H9 (cell line): ENCODE data around the gene NBPF11. TPM values are rescaled to one million over a fixed set of nuclear protein-coding genes. Genes with fewer than 3 reads are reported as not detected.

Experiments
- DNase-seq: peaks from one replicate; pipeline ENCODE4 v3.0.0-alpha.2; 2017
- H2AFZ ChIP-seq: one replicate; pipeline ENCODE4 v1.6.1; 2013; ENCODE audit warnings: mild to moderate bottlenecking, low read length, control low read depth, moderate library complexity
- H2AK5ac ChIP-seq: 2 replicates; pipeline ENCODE4 v1.6.1; 2013; ENCODE audit warnings: low read length, control low read depth, mixed read lengths; ENCODE audit not compliant: insufficient read length
- H2BK120ac ChIP-seq: one replicate; pipeline ENCODE4 v1.6.1; 2013; ENCODE audit warnings: low read depth, mild to moderate bottlenecking, low read length, control low read depth, inconsistent platforms; ENCODE audit not compliant: poor library complexity, severe bottlenecking
- H2BK12ac ChIP-seq: 2 replicates; pipeline ENCODE4 v1.6.1; 2013; ENCODE audit warnings: low read length, control low read depth, mixed read lengths, low read depth; ENCODE audit not compliant: insufficient read length
- H2BK15ac ChIP-seq: 2 replicates; pipeline ENCODE4 v1.6.1; 2013; ENCODE audit warnings: low read depth, low read length, control low read depth
- H2BK20ac ChIP-seq: one replicate; pipeline ENCODE4 v1.6.1; 2013; ENCODE audit warnings: low read depth, mild to moderate bottlenecking, low read length, control low read depth, inconsistent platforms; ENCODE audit not compliant: poor library complexity, severe bottlenecking
- H2BK5ac ChIP-seq: 2 replicates; pipeline ENCODE4 v1.6.1; 2013; ENCODE audit warnings: low read length, control low read depth, mixed read lengths; ENCODE audit not compliant: insufficient read length
- H3K14ac ChIP-seq: 2 replicates; pipeline ENCODE4 v1.6.1; 2013; ENCODE audit warnings: low read length, control low read depth; ENCODE audit not compliant: insufficient read depth
- H3K18ac ChIP-seq: 2 replicates; pipeline ENCODE4 v1.6.1; 2013; ENCODE audit warnings: low read depth, mild to moderate bottlenecking, mixed read lengths, low read length, control low read depth; ENCODE audit not compliant: insufficient read length
- H3K23ac ChIP-seq: 2 replicates; pipeline ENCODE4 v1.6.1; 2013; ENCODE audit warnings: low read length, control low read depth, mixed read lengths, low read depth; ENCODE audit not compliant: insufficient read length
- H3K23me2 ChIP-seq: 2 replicates; pipeline ENCODE4 v1.6.1; 2013; ENCODE audit warnings: low read depth, mild to moderate bottlenecking, mixed read lengths, low read length, control low read depth; ENCODE audit not compliant: insufficient read length, poor library complexity, severe bottlenecking
- H3K27ac ChIP-seq: 2 replicates; pipeline ENCODE4 v1.5.1; 2013; ENCODE audit warnings: low read length, control low read depth, mixed read lengths, low read depth; ENCODE audit not compliant: insufficient read length
- H3K27me3 ChIP-seq: 2 replicates; pipeline ENCODE4 v1.6.1; 2013; ENCODE audit warnings: low read length, control low read depth, inconsistent platforms; ENCODE audit not compliant: insufficient read depth
- H3K4ac ChIP-seq: 2 replicates; pipeline ENCODE4 v1.6.1; 2013; ENCODE audit warnings: low read depth, mild to moderate bottlenecking, control low read depth, inconsistent platforms, low read length, moderate library complexity
- H3K4me1 ChIP-seq: 2 replicates; pipeline ENCODE4 v1.6.1; 2013; ENCODE audit warnings: low read length, control low read depth, inconsistent platforms; ENCODE audit not compliant: insufficient read depth
- H3K4me2 ChIP-seq: 2 replicates; pipeline ENCODE4 v1.6.1; 2013; ENCODE audit warnings: low read length, control low read depth, mixed read lengths; ENCODE audit not compliant: insufficient read length, insufficient read depth
- H3K56ac ChIP-seq: 2 replicates; pipeline ENCODE4 v1.6.1; 2013; ENCODE audit warnings: low read depth, mild to moderate bottlenecking, mixed read lengths, low read length, control low read depth; ENCODE audit not compliant: insufficient read length
- H3K79me1 ChIP-seq: 2 replicates; pipeline ENCODE4 v1.6.1; 2013; ENCODE audit warnings: low read depth, mild to moderate bottlenecking, moderate library complexity, low read length, control low read depth, inconsistent platforms; ENCODE audit not compliant: insufficient read depth, poor library complexity, severe bottlenecking
- H3K79me2 ChIP-seq: 2 replicates; pipeline ENCODE4 v1.6.1; 2013; ENCODE audit warnings: low read length, control low read depth, inconsistent platforms; ENCODE audit not compliant: insufficient read depth
- H3K9ac ChIP-seq: 2 replicates; pipeline ENCODE4 v1.6.1; 2013; ENCODE audit warnings: low read length, control low read depth, mixed read lengths; ENCODE audit not compliant: insufficient read length; ENCODE audit errors: extremely low read depth
- H3K9me3 ChIP-seq: one replicate; pipeline ENCODE4 v1.6.1; 2013; ENCODE audit warnings: low read depth, low read length, inconsistent platforms; ENCODE audit not compliant: control insufficient read depth
- H3T11ph ChIP-seq: one replicate; pipeline ENCODE4 v1.6.1; 2013; ENCODE audit warnings: mild to moderate bottlenecking, low read length, control low read depth, inconsistent platforms
- H4K20me1 ChIP-seq: one replicate; pipeline ENCODE4 v1.6.1; 2013; ENCODE audit not compliant: control insufficient read depth, insufficient read length, insufficient read depth
- H4K5ac ChIP-seq: 2 replicates; pipeline ENCODE4 v1.6.1; 2013; ENCODE audit warnings: low read depth, mild to moderate bottlenecking, mixed read lengths, low read length, control low read depth; ENCODE audit not compliant: insufficient read length
- H4K8ac ChIP-seq: replicated peaks from 2 replicates; pipeline ENCODE4 v1.6.1; 2013; ENCODE audit warnings: low read length, control low read depth, mixed read lengths, low read depth; ENCODE audit not compliant: insufficient read length
- H4K91ac ChIP-seq: 2 replicates; pipeline ENCODE4 v1.6.1; 2013; ENCODE audit warnings: low read depth, mild to moderate bottlenecking, moderate library complexity, mixed read lengths, low read length, control low read depth; ENCODE audit not compliant: insufficient read length
- H3K27ac Mint-ChIP-seq, 3 experiments: 2 replicates in 2 of 3; 3 replicates in 1 of 3; pipeline ENCODE4 v1.8.0; 2020 to 2021; ENCODE audit warnings: mixed read lengths in 3 of 3, mild to moderate bottlenecking in 1 of 3, moderate library complexity in 1 of 3
- H3K27me3 Mint-ChIP-seq: 2 replicates; pipeline ENCODE4 v1.8.0; 2021; ENCODE audit warnings: low read depth, mild to moderate bottlenecking, moderate library complexity, mixed read lengths
- H3K36me3 Mint-ChIP-seq, 3 experiments: 2 replicates in 2 of 3; 3 replicates in 1 of 3; pipeline ENCODE4 v1.8.0; 2020 to 2021; ENCODE audit warnings: low read depth in 3 of 3, mixed read lengths in 3 of 3; ENCODE audit not compliant: insufficient read depth in 1 of 3
- H3K4me1 Mint-ChIP-seq, 2 experiments: 2 replicates each; pipeline ENCODE4 v1.8.0; 2020; ENCODE audit warnings: mixed read lengths in 2 of 2
- H3K4me3 Mint-ChIP-seq, 2 experiments: 2 replicates in 1 of 2; 3 replicates in 1 of 2; pipeline ENCODE4 v1.8.0; 2020 to 2021; ENCODE audit warnings: mild to moderate bottlenecking in 2 of 2, mixed read lengths in 2 of 2, moderate library complexity in 1 of 2
- H3K9me3 Mint-ChIP-seq, 2 experiments: 2 replicates in 1 of 2; 3 replicates in 1 of 2; pipeline ENCODE4 v1.8.0; 2020; ENCODE audit warnings: mild to moderate bottlenecking in 2 of 2, mixed read lengths in 2 of 2, moderate library complexity in 1 of 2
- WGBS: extraction: QIAGEN DNeasy Blood & Tissue Kit; methylation state at CpG from one replicate; pipeline ENCODE4 v1.1.7; 2013; ENCODE audit warnings: missing lambda C conversion rate, low lambda C conversion rate, mixed read lengths; ENCODE audit not compliant: insufficient read length; ENCODE audit errors: extremely low coverage; 5-methylcytosine and 5-hydroxymethylcytosine counted together
- total RNA-seq: library from RNA; stranded (reverse); gene quantifications from 2 replicates; pipeline ENCODE4 v1.2.1, GENCODE V29; 2021
- TF ChIP-seq, protein P1 (sequence below): fragments of 200-600 bp; sonication (generic); conservative IDR thresholded peaks from 3 replicates; pipeline ENCODE4 v1.8.0; 2021; ENCODE audit warnings: antibody characterized with exemption, mild to moderate bottlenecking

The NBPF11 gene
- total RNA-seq, 1 experiment from 2014 or later, result 9.2 TPM

GRCh38 chr1:148160343-148161052 is 8.4 kb upstream of the NBPF11 start:
- Histone ChIP-seq H3K4me1 (peaks cover 2% of the 10 kb centered on the region; the same call in 1 of the 2 replicates), H3K9ac (no peak overlapping the region), H3K4ac (no peak overlapping the region), H3K79me1 (no peaks in the 10 kb centered on the region), H3K9me3 (no peaks in the 10 kb centered on the region), H3T11ph (no peak overlapping the region), H3K4me2 (no peak overlapping the region), H3K79me2 (no peaks in the 10 kb centered on the region), H4K8ac (no peak overlapping the region), H2BK20ac (no peak overlapping the region), H3K23me2 (no peaks in the 10 kb centered on the region), H2BK15ac (no peak overlapping the region), H3K14ac (no peak overlapping the region), H2BK12ac (no peak overlapping the region), H3K27me3 (no peaks in the 10 kb centered on the region), H3K23ac (no peak overlapping the region), H2BK120ac (no peak overlapping the region), H3K56ac (no peak overlapping the region), H3K27ac (no peak overlapping the region), H4K20me1 (no peaks in the 10 kb centered on the region), H4K91ac (no peak overlapping the region), H2AK5ac (no peak overlapping the region), H3K18ac (no peak overlapping the region), H2AFZ (no peak overlapping the region), H2BK5ac (no peak overlapping the region), H4K5ac (no peak overlapping the region)
- TF ChIP-seq, protein P1, sequence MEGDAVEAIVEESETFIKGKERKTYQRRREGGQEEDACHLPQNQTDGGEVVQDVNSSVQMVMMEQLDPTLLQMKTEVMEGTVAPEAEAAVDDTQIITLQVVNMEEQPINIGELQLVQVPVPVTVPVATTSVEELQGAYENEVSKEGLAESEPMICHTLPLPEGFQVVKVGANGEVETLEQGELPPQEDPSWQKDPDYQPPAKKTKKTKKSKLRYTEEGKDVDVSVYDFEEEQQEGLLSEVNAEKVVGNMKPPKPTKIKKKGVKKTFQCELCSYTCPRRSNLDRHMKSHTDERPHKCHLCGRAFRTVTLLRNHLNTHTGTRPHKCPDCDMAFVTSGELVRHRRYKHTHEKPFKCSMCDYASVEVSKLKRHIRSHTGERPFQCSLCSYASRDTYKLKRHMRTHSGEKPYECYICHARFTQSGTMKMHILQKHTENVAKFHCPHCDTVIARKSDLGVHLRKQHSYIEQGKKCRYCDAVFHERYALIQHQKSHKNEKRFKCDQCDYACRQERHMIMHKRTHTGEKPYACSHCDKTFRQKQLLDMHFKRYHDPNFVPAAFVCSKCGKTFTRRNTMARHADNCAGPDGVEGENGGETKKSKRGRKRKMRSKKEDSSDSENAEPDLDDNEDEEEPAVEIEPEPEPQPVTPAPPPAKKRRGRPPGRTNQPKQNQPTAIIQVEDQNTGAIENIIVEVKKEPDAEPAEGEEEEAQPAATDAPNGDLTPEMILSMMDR, result no peak
- no CpG with 5 or more reads among the region's 43 CpGs for WGBS
- H3K4me1 Mint-ChIP-seq, result peaks cover 11 to 24% of the 10 kb centered on the region in 2 experiments
- no peaks in the 10 kb centered on the region; the same call in 1 of the 2 replicates for H3K27me3 Mint-ChIP-seq
- no peaks in the 10 kb centered on the region; a peak in 1 of 5 replicates for H3K9me3 Mint-ChIP-seq
- H3K4me3 Mint-ChIP-seq, result no peak overlapping the region; a peak in 1 of 5 replicates
- peak; percentile 29 for DNase-seq
- peak overlapping the region in 1 of 3 experiments; percentile 75; a peak in 1 of 7 replicates for H3K27ac Mint-ChIP-seq
- H3K36me3 Mint-ChIP-seq, result peaks cover 0 to 2% (median 0%) of the 10 kb centered on the region in 3 experiments; a peak in 1 of 7 replicates
